ENCODE results near the gene FAM227B.

GRCh38 chr15:49458145-49458544 is 162.5 kb downstream of the FAM227B start:
- no peak for TF ChIP-seq EZH2 (IDR thresholded peaks at IDR 0.05)
- TF ChIP-seq POLR2AphosphoS5 (IDR thresholded peaks at IDR 0.05; ENCODE audit: borderline replicate concordance, low read depth, low read length): no peak
- TF ChIP-seq FOXP2 (optimal IDR thresholded peaks at IDR 0.05; ENCODE audit: control extremely low read depth, extremely low read length, insufficient read depth): no peak

Measured in SK-N-MC (cell line).